ENCODE results near the gene COA7.

Gene COA7

DNA sequence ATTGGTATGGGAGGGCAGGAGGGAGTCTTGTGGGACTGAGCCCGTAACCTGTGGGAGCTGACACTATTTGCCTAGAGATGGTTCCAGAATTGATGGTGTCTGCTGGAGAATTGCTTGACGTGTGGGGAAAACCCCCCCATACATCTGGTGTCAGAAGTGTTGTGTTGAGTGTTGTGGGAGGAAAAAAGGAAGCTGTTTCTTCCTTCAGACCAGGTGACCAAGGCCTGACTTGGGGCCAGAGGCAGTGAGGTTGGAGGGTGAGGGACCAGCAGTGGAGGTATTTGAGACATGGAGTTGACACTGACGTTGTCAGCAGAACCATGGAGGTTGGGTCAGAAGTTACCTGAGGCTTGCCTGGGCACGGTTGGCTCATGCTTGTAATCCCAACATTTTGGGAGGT, 56.8 kb downstream of the COA7 start:
- no peak for DNase-seq (ENCODE audit: low read depth, low spot score)
- Histone ChIP-seq H3K4me1 (ENCODE audit: insufficient read depth, insufficient read length) (peaks cover 11% of the 10 kb centered on the region), H3K9ac (ENCODE audit: insufficient read length, low read depth) (no peak overlapping the region), H3K9me3 (ENCODE audit: insufficient read depth, low read length) (no peaks in the 10 kb centered on the region), H3K27me3 (ENCODE audit: insufficient read depth, insufficient read length) (no peaks in the 10 kb centered on the region), H3K4me3 (ENCODE audit: insufficient read length, low read depth) (no peak overlapping the region), H3K36me3 (ENCODE audit: insufficient read depth, insufficient read length, low read length) (no peaks in the 10 kb centered on the region)
- TF ChIP-seq ZNF274 (IDR thresholded peaks at IDR 0.05; ENCODE audit: low read depth, low read length) (no peak), SUZ12 (IDR thresholded peaks at IDR 0.05; ENCODE audit: extremely low read depth, insufficient read depth, insufficient read length) (no peak), YY1 (IDR thresholded peaks at IDR 0.05; ENCODE audit: insufficient read depth, insufficient read length) (no peak)

DNA sequence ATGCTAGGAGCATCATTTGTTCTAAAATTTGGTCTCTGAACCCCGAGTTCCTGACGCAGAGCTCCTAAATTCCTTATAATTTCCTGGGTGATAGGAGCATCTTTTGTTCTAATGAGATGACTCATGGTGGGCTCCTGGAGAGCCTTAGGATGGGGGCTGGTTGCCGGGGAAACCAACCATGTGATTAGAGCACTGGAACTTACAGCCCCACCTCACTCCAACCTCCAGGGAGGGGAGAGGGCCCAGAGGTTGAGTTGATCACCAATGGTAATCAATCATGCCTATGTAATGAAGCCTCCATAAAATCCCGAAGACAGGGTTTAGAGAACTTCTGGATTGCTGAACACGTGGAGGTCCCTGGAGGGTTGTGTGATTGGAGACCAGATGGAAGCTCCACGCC, 57.5 kb downstream of the COA7 start:
- no peak for TF ChIP-seq ZNF274 (IDR thresholded peaks at IDR 0.05; ENCODE audit: low read depth, low read length)
- TF ChIP-seq YY1 (IDR thresholded peaks at IDR 0.05; ENCODE audit: insufficient read depth, insufficient read length) = no peak
- no peak for TF ChIP-seq SUZ12 (IDR thresholded peaks at IDR 0.05; ENCODE audit: extremely low read depth, insufficient read depth, insufficient read length)
- no peak for DNase-seq (ENCODE audit: low read depth, low spot score)
- peaks cover 11% of the 10 kb centered on the region for H3K4me1 ChIP-seq (ENCODE audit: insufficient read depth, insufficient read length)

DNA sequence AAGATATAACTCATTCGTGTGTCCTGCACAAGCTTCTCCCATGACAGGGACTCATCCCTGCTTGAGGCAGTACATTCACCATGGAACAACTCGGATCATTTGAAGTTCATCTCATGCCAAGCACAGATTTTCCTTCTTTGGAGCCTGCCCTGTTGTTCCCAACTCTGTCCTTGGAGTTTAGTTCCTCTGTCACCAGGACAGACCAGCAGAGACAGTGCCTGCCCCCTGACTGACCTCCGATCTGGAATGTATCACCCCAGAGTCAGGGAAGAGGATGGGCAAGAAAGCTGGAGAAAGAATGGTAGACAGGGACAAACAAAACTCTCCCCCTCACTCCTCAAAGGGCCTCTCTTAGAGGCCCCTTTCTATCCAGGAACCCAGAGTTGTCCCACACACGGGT, 60.2 kb downstream of the COA7 start:
- H3K36me3 ChIP-seq (ENCODE audit: insufficient read depth, insufficient read length, low read length) = no peaks in the 10 kb centered on the region
- peaks cover 19% of the 10 kb centered on the region for H3K27me3 ChIP-seq (ENCODE audit: insufficient read depth, insufficient read length)
- no peak overlapping the region for H3K4me3 ChIP-seq (ENCODE audit: insufficient read length, low read depth)
- TF ChIP-seq ZNF274 (IDR thresholded peaks at IDR 0.05; ENCODE audit: low read depth, low read length) (no peak), SUZ12 (IDR thresholded peaks at IDR 0.05; ENCODE audit: extremely low read depth, insufficient read depth, insufficient read length) (no peak), YY1 (IDR thresholded peaks at IDR 0.05; ENCODE audit: insufficient read depth, insufficient read length) (no peak)
- DNase-seq (ENCODE audit: low read depth, low spot score) = no peak
- H3K4me1 ChIP-seq (ENCODE audit: insufficient read depth, insufficient read length) = peaks cover 14% of the 10 kb centered on the region
- H3K9ac ChIP-seq (ENCODE audit: insufficient read length, low read depth) = no peak overlapping the region
- no peaks in the 10 kb centered on the region for H3K9me3 ChIP-seq (ENCODE audit: insufficient read depth, low read length)

More for the DNA sequence above, 57.5 kb downstream of the COA7 start:
- Histone ChIP-seq H3K36me3 (ENCODE audit: insufficient read depth, insufficient read length, low read length) (no peaks in the 10 kb centered on the region), H3K4me3 (ENCODE audit: insufficient read length, low read depth) (no peak overlapping the region), H3K27me3 (ENCODE audit: insufficient read depth, insufficient read length) (no peaks in the 10 kb centered on the region), H3K9ac (ENCODE audit: insufficient read length, low read depth) (no peak overlapping the region), H3K9me3 (ENCODE audit: insufficient read depth, low read length) (no peaks in the 10 kb centered on the region)

DNA sequence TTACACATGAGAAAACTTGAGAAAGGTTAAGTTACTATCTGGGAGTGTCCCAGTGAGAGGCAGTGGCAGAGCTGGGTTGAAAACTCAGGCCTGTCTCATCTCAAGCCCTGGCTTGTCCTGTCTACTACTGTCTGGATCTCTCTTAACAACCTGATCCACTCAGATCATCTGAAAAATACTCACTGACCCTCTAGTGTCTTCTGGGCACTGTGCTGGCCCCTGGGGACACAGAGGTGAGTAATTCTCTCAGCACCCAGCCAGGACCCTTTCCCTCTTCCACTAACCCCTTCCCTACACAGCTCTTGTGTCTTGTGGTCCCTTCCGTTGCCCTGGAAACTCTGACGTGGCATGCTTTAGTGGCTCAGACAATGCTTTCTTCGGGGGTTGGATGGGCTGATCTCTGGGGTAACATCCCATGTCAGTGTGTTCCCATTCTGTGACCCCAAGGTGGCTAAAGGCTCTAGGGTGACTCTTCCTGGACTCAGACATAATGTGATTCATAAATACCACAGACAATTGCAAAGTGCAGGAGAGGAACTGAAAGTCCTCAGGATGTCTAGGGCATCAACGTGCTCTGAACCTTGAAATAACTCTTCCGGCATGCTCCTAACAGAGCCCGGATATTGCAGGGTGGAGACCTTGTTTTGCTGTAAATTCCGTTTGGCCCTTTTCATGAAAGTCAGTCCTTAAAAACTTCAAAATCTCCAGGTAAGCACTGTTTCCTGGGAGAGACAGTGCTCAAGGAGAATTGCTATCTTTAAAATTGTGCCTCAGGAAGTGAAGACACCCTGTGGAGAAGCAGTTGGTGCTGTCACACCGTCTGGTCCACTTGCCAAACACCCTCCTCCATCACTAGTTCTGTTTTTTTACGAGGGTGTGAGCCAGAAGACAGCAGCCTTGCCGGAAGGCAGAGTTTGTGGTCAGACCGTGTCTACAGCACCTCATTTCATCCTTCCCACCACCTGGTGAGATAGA, 61.1 kb downstream of the COA7 start:
- DNase-seq (ENCODE audit: low read depth, low spot score) = no peak
- TF ChIP-seq YY1 (IDR thresholded peaks at IDR 0.05; ENCODE audit: insufficient read depth, insufficient read length) (no peak), SUZ12 (IDR thresholded peaks at IDR 0.05; ENCODE audit: extremely low read depth, insufficient read depth, insufficient read length) (no peak), ZNF274 (IDR thresholded peaks at IDR 0.05; ENCODE audit: low read depth, low read length) (no peak)
- Histone ChIP-seq H3K36me3 (ENCODE audit: insufficient read depth, insufficient read length, low read length) (no peaks in the 10 kb centered on the region), H3K4me1 (ENCODE audit: insufficient read depth, insufficient read length) (peaks cover 20% of the 10 kb centered on the region), H3K9ac (ENCODE audit: insufficient read length, low read depth) (no peak overlapping the region), H3K9me3 (ENCODE audit: insufficient read depth, low read length) (no peaks in the 10 kb centered on the region), H3K4me3 (ENCODE audit: insufficient read length, low read depth) (no peak overlapping the region), H3K27me3 (ENCODE audit: insufficient read depth, insufficient read length) (peaks cover 28% of the 10 kb centered on the region)

DNA sequence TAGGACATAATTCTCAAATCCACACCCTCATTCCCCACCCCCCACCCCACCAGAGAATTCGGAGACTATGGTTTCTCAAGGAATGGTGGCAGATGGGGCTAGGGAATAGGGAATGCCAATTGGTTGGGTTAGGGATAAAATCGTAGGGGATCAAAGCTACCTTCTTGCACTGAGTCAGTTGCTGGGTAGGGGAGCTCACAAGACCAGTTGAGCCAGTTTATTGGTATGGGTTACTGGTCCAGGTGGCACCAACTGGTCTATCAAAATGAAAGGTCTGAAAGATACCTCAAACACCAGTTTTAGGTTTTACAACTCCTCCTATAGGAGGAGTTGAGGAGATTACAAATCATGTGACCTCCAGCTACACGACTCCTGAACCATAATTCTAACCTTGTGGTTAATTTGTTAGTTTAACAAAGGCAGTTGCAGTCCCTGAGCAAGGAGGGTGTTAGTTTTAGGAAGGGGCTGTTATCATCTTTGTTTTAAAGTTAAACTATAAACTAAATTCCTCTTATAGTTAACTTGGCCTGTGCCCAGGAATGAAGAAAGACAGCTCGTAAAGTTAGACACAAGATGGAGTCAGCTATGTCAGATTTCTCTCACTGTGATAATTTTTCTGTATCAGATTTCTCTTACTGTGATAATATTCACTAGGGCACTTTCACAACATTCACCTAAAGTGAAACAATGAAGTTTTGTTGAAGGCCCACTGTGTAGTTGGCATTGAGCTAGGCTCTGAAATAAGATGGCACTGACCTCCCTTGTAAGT, 62.6 kb downstream of the COA7 start:
- Histone ChIP-seq H3K9ac (ENCODE audit: insufficient read length, low read depth) (no peak overlapping the region), H3K36me3 (ENCODE audit: insufficient read depth, insufficient read length, low read length) (no peaks in the 10 kb centered on the region), H3K9me3 (ENCODE audit: insufficient read depth, low read length) (no peaks in the 10 kb centered on the region), H3K4me1 (ENCODE audit: insufficient read depth, insufficient read length) (peaks cover 13% of the 10 kb centered on the region), H3K4me3 (ENCODE audit: insufficient read length, low read depth) (no peak overlapping the region), H3K27me3 (ENCODE audit: insufficient read depth, insufficient read length) (peaks cover 36% of the 10 kb centered on the region)
- no peak for DNase-seq (ENCODE audit: low read depth, low spot score)
- TF ChIP-seq YY1 (IDR thresholded peaks at IDR 0.05; ENCODE audit: insufficient read depth, insufficient read length) (no peak), SUZ12 (IDR thresholded peaks at IDR 0.05; ENCODE audit: extremely low read depth, insufficient read depth, insufficient read length) (no peak)
